SK-N-SH (cell line): ENCODE measurements around the gene ZBTB7B. TPM values are rescaled to one million over a fixed set of nuclear protein-coding genes. Genes with fewer than 3 reads are reported as not detected.

Source experiments
- CTCF ChIA-PET: fragments of 300-600, 350-600 bp; formaldehyde crosslinking; extraction: SDS; loops from one replicate; lab custom pipeline; 2021; lab: Yijun Ruan, JAX
- POLR2A ChIA-PET: fragments of 350-600 bp; sonication (Branson Sonifier 250); formaldehyde crosslinking; extraction: SDS; loops from one replicate; lab custom pipeline; 2020; ENCODE audit warnings: antibody characterized with exemption, inconsistent platforms; lab: Yijun Ruan, JAX
- DNase-seq: peaks from one replicate; pipeline ENCODE4 v3.0.0; 2012
- H2AFZ ChIP-seq: fragments of 200-600 bp; sonication (generic); 2 replicates; pipeline ENCODE4 v1.8.1; 2016; ENCODE audit warnings: antibody characterized with exemption, mild to moderate bottlenecking, low read depth
- H3F3A ChIP-seq: fragments of 200-600 bp; sonication (generic); replicated peaks from 2 replicates; pipeline ENCODE3; 2016; ENCODE audit warnings: antibody characterized with exemption, mild to moderate bottlenecking; ENCODE audit not compliant: insufficient read depth
- H3K27ac ChIP-seq, 2 experiments: fragments of 200-500 bp in 1 of 2; fragments of 200-600 bp in 1 of 2; sonication (Bioruptor generic) in 1 of 2; sonication (generic), shearing (Covaris generic) in 1 of 2; 2 replicates each; pipeline versions ENCODE4 v1.5.1 to v1.6.1; 2014 to 2016; ENCODE audit warnings: low read depth in 2 of 2, inconsistent platforms in 1 of 2, low read length in 1 of 2, mild to moderate bottlenecking in 1 of 2, mixed read lengths in 1 of 2
- H3K27me3 ChIP-seq: fragments of 200-600 bp; sonication (generic), shearing (Covaris generic); 2 replicates; pipeline ENCODE4 v1.6.1; 2016; ENCODE audit warnings: mixed run types; ENCODE audit not compliant: insufficient read depth
- H3K36me3 ChIP-seq, 2 experiments: fragments of 200-500 bp in 1 of 2; fragments of 200-600 bp in 1 of 2; sonication (Bioruptor generic) in 1 of 2; sonication (generic) in 1 of 2; replicated peaks in 1 of 2; 2 replicates each; pipeline versions ENCODE3 to v1.5.1; 2014 to 2016; ENCODE audit warnings: low read length in 1 of 2, mild to moderate bottlenecking in 1 of 2; ENCODE audit not compliant: insufficient read depth in 2 of 2, control insufficient read depth in 1 of 2
- H3K4me1 ChIP-seq, 2 experiments: fragments of 200-500 bp in 1 of 2; fragments of 200-600 bp in 1 of 2; sonication (Bioruptor generic) in 1 of 2; sonication (generic), shearing (Covaris generic) in 1 of 2; 2 replicates each; pipeline versions ENCODE4 v1.5.1 to v1.6.1; 2014 to 2016; ENCODE audit warnings: low read depth in 1 of 2, low read length in 1 of 2, mixed run types in 1 of 2; ENCODE audit not compliant: insufficient read depth in 2 of 2, control insufficient read depth in 1 of 2
- H3K4me2 ChIP-seq: fragments of 200-600 bp; sonication (generic), shearing (Covaris generic); 2 replicates; pipeline ENCODE4 v1.6.1; 2017; ENCODE audit warnings: mixed run types
- H3K4me3 ChIP-seq, 2 experiments: fragments of 200-500 bp in 1 of 2; fragments of 200-600 bp in 1 of 2; sonication (Bioruptor generic) in 1 of 2; sonication (generic), shearing (Covaris generic) in 1 of 2; 2 replicates each; pipeline versions ENCODE4 v1.5.1 to v1.8.1; 2014 to 2016; ENCODE audit warnings: low read depth in 2 of 2, inconsistent platforms in 1 of 2, low read length in 1 of 2, mild to moderate bottlenecking in 1 of 2, mixed read lengths in 1 of 2, moderate library complexity in 1 of 2
- H3K79me2 ChIP-seq: fragments of 200-600 bp; sonication (generic); 2 replicates; pipeline ENCODE4 v1.8.1; 2017; ENCODE audit warnings: mild to moderate bottlenecking; ENCODE audit not compliant: insufficient read depth
- H3K9ac ChIP-seq: fragments of 200-600 bp; sonication (generic); 2 replicates; pipeline ENCODE4 v1.6.1; 2017; ENCODE audit warnings: mixed run types
- H3K9me2 ChIP-seq: fragments of 200-600 bp; sonication (generic); 2 replicates; pipeline ENCODE4 v1.6.1; 2017; ENCODE audit warnings: mixed run types
- H3K9me3 ChIP-seq: fragments of 200-600 bp; sonication (generic); 2 replicates; pipeline ENCODE4 v1.6.1; 2017; ENCODE audit warnings: mixed run types, mild to moderate bottlenecking, moderate library complexity
- H4K20me1 ChIP-seq: fragments of 200-600 bp; sonication (generic); 2 replicates; pipeline ENCODE4 v1.6.1; 2017; ENCODE audit warnings: mild to moderate bottlenecking, mixed run types; ENCODE audit not compliant: insufficient read depth
- CHD2 ChIP-seq: fragments of 150-350 bp; IDR thresholded peaks from 2 replicates; pipeline ENCODE4 v1.6.1; 2018; ENCODE audit warnings: low read length; ENCODE audit not compliant: partially characterized antibody
- ELF1 ChIP-seq: IDR thresholded peaks from 2 replicates; pipeline ENCODE4 v1.4.0; 2012
- EP300 ChIP-seq, 2 experiments: IDR thresholded peaks; 2 replicates each; pipeline versions ENCODE4 v1.4.0 to v1.6.1; 2012; ENCODE audit warnings: borderline replicate concordance in 1 of 2, low read depth in 1 of 2, low read length in 1 of 2
- FOSL2 ChIP-seq: IDR thresholded peaks from 2 replicates; pipeline ENCODE4 v1.4.0; 2012; ENCODE audit warnings: low read depth, mild to moderate bottlenecking, moderate library complexity, borderline replicate concordance
- GABPA ChIP-seq: IDR thresholded peaks from 2 replicates; pipeline ENCODE4 v1.4.0; 2012; ENCODE audit warnings: low read depth, mild to moderate bottlenecking
- IRF3 ChIP-seq: fragments of 150-350 bp; IDR thresholded peaks from 2 replicates; pipeline ENCODE4 v1.6.1; 2016; ENCODE audit warnings: mild to moderate bottlenecking, low read depth, low read length
- MAX ChIP-seq: IDR thresholded peaks from 2 replicates; pipeline ENCODE4 v1.4.0; 2012; ENCODE audit warnings: low read depth
- MEF2A ChIP-seq: IDR thresholded peaks from 2 replicates; pipeline ENCODE4 v1.4.0; 2012; ENCODE audit warnings: low read depth, borderline replicate concordance
- MXI1 ChIP-seq: IDR thresholded peaks from 2 replicates; pipeline ENCODE4 v1.6.1; 2012; ENCODE audit warnings: mild to moderate bottlenecking, low read depth, low read length, improper control_type of control experiment
- NRF1 ChIP-seq: IDR thresholded peaks from 2 replicates; pipeline ENCODE4 v1.6.1; 2012; ENCODE audit warnings: low read depth, mild to moderate bottlenecking, low read length
- PBX3 ChIP-seq: IDR thresholded peaks from 2 replicates; pipeline ENCODE4; 2012
- POLR2AphosphoS5 ChIP-seq: IDR thresholded peaks from 2 replicates; pipeline ENCODE4 v1.6.1; 2012; ENCODE audit warnings: low read depth, low read length
- RAD21 ChIP-seq: IDR thresholded peaks from 2 replicates; pipeline ENCODE4 v1.6.1; 2012; ENCODE audit warnings: mild to moderate bottlenecking, low read length
- RCOR1 ChIP-seq: fragments of 150-350 bp; IDR thresholded peaks from 2 replicates; pipeline ENCODE4 v1.6.1; 2017; ENCODE audit warnings: antibody characterized with exemption, low read length
- REST ChIP-seq: IDR thresholded peaks from 2 replicates; pipeline ENCODE4 v1.6.1; 2012; ENCODE audit warnings: mild to moderate bottlenecking, low read depth, low read length, moderate library complexity
- RFX5 ChIP-seq: IDR thresholded peaks from 2 replicates; pipeline ENCODE4 v1.6.1; 2012; ENCODE audit warnings: mild to moderate bottlenecking, improper control_type of control experiment, low read length
- RXRA ChIP-seq: IDR thresholded peaks from 2 replicates; pipeline ENCODE4 v1.4.0; 2012; ENCODE audit warnings: low read depth, mild to moderate bottlenecking, borderline replicate concordance
- SMC3 ChIP-seq: IDR thresholded peaks from 2 replicates; pipeline ENCODE4 v1.6.1; 2012; ENCODE audit warnings: low read depth, low read length, improper control_type of control experiment
- USF1 ChIP-seq: IDR thresholded peaks from 2 replicates; pipeline ENCODE4 v1.4.0; 2012; ENCODE audit warnings: low read depth, borderline replicate concordance
- USF2 ChIP-seq: fragments of 150-350 bp; IDR thresholded peaks from 2 replicates; pipeline ENCODE4 v1.6.1; 2017; ENCODE audit warnings: antibody characterized with exemption, low read length, low read depth, borderline replicate concordance
- YY1 ChIP-seq: IDR thresholded peaks from 2 replicates; pipeline ENCODE4 v1.4.0; 2012; ENCODE audit warnings: low read depth, mild to moderate bottlenecking
- WGBS: methylation state at CpG from one replicate; pipeline ENCODE4 v1.1.6; 2017; ENCODE audit warnings: low lambda C conversion rate; 5-methylcytosine and 5-hydroxymethylcytosine counted together
- polyA plus RNA-seq, 3 experiments: library from polyadenylated mRNA; depleted of rRNA; stranded (reverse); fragments of >200 nt; gene quantifications; 2 replicates each; pipeline ENCODE4 v1.2.3, GENCODE V29; 2012

ZBTB7B gene
- polyA plus RNA-seq, 1 of the 3 experiments (the other 2 are of a cell fraction), result 15.7 TPM

GRCh38 chr1:155016231-155016831 lies 13.7 kb downstream of the ZBTB7B start (continued):
- TF ChIP-seq REST (no peak), RXRA (no peak), EP300 (IDR thresholded peaks at IDR 0.05; ENCODE audit: borderline replicate concordance in 1 of 2, low read depth in 1 of 2, low read length in 1 of 2) (no peak), IRF3 (no peak), YY1 (no peak), USF2 (no peak)
- TF ChIP-seq, all 33 proteins: peak for 0

- H3K9ac ChIP-seq, result no peak overlapping the region
- ChIA-PET CTCF (interaction anchor here (0.6 to 9.3 kb wide), 46 partner anchors 8 to 461 kb away, joined by 3 to 149 read pairs (median 6); partner anchors contain the start of genes ADAM15, CKS1B, DCST1 and DCST2), POLR2A (interaction anchor here (0.6 to 0.9 kb wide), 3 partner anchors 13 to 61 kb away, joined by 3 to 4 read pairs (median 3); partner anchors contain the start of genes PBXIP1 and PYGO2)
- peak overlapping the region; percentile 45; the same call in 1 of the 2 replicates for H3K4me2 ChIP-seq
- no peaks in the 10 kb centered on the region for H3K27me3 ChIP-seq
- no peaks in the 10 kb centered on the region for H3K79me2 ChIP-seq
- peaks cover 0 to 6% of the 10 kb centered on the region in 2 experiments; a peak in 1 of 4 replicates for H3K4me1 ChIP-seq
- H2AFZ ChIP-seq, result no peak overlapping the region
- WGBS, result 29% methylated on average over 18 of the region's 49 CpGs
- peak; percentile 93 for DNase-seq
- no peak overlapping the region for H3K27ac ChIP-seq
- H3K9me2 ChIP-seq, result no peaks in the 10 kb centered on the region
- H4K20me1 ChIP-seq, result no peaks in the 10 kb centered on the region
- H3K4me3 ChIP-seq, result peak overlapping the region; percentile 20 to 51; a peak in 2 of 4 replicates
- H3K36me3 ChIP-seq, result peaks cover 0 to 22% of the 10 kb centered on the region in 2 experiments
- H3F3A ChIP-seq, result peaks cover 6% of the 10 kb centered on the region
- H3K9me3 ChIP-seq, result no peaks in the 10 kb centered on the region
- peak; percentile 74 for TF ChIP-seq RCOR1
- TF ChIP-seq RFX5, result no peak
- peak; percentile 57 for TF ChIP-seq CHD2
- TF ChIP-seq NRF1, result no peak
- TF ChIP-seq MEF2A, result no peak
- TF ChIP-seq GABPA, result no peak
- peak; percentile 7; the same call in 1 of the 2 replicates for TF ChIP-seq PBX3
- TF ChIP-seq USF1, result no peak
- TF ChIP-seq MXI1, result peak; percentile 54; the same call in 1 of the 2 replicates
- TF ChIP-seq YY1, result no peak
- no peak for TF ChIP-seq POLR2AphosphoS5
- no peak for TF ChIP-seq FOSL2
- TF ChIP-seq ELF1, result no peak
- peak; percentile 83 for TF ChIP-seq SMC3
- peak; percentile 61; the same call in 1 of the 2 replicates for TF ChIP-seq MAX
- TF ChIP-seq RAD21, result peak; percentile 67
Observed at GRCh38 chr1:155017041-155017945, 14.7 kb downstream of the ZBTB7B start.
